ENCODE data around the gene FOXA3.

GRCh38 chr19:45902651-45903625, 38.8 kb downstream of the FOXA3 start:
- TF ChIP-seq CTCF (conservative IDR thresholded peaks at IDR 0.05 in 1 of 2, IDR thresholded peaks at IDR 0.05 in 1 of 2; ENCODE audit: extremely low read depth in 1 of 2, insufficient read depth in 1 of 2, low read depth in 1 of 2, low read length in 2 of 2) (no peak), EZH2 (IDR thresholded peaks at IDR 0.05; ENCODE audit: borderline replicate concordance, low read length) (no peak)

All from mammary epithelial cell (primary cell).